Mucosa of stomach (tissue), 1 donor: Measurements from ENCODE around the gene CTAG2.
"Not testable (repeated sequence)": the region's sequence is repeated elsewhere in the genome, so short reads cannot be mapped to it uniquely, and the experiment has no call there.

Experiments used
- H3K27me3 ChIP-seq: one replicate; pipeline ENCODE4 v1.7.0; 2013; ENCODE audit warnings: mild to moderate bottlenecking, low read length; ENCODE audit not compliant: control insufficient read depth, insufficient read depth
- H3K36me3 ChIP-seq: one replicate; pipeline ENCODE4 v1.7.0; 2013; ENCODE audit warnings: low read length; ENCODE audit not compliant: control insufficient read depth, insufficient read depth
- H3K4me1 ChIP-seq: one replicate; pipeline ENCODE4 v1.7.0; 2013; ENCODE audit warnings: mild to moderate bottlenecking, low read length; ENCODE audit not compliant: control insufficient read depth, insufficient read depth
- H3K4me3 ChIP-seq: one replicate; pipeline ENCODE4 v1.7.0; 2013; ENCODE audit warnings: low read length
- H3K9ac ChIP-seq: one replicate; pipeline ENCODE4 v1.7.0; 2013; ENCODE audit warnings: mild to moderate bottlenecking, low read length, moderate library complexity
- H3K9me3 ChIP-seq: one replicate; pipeline ENCODE4 v1.7.0; 2013; ENCODE audit warnings: mild to moderate bottlenecking, low read length, moderate library complexity; ENCODE audit not compliant: control insufficient read depth
- donor health status: Pancreatic carcinoma.

The CTAG2 gene

GRCh38 chrX:154643708-154644107, 9.7 kb downstream of the CTAG2 start:
- H3K36me3 ChIP-seq, H3K27me3 ChIP-seq, H3K4me1 ChIP-seq, H3K9me3 ChIP-seq, H3K4me3 ChIP-seq, H3K9ac ChIP-seq: not testable (repeated sequence)

GRCh38 chrX:154641740-154642139, 11.6 kb downstream of the CTAG2 start:
- not testable (repeated sequence) for H3K36me3 ChIP-seq, H3K27me3 ChIP-seq, H3K4me1 ChIP-seq, H3K9me3 ChIP-seq, H3K4me3 ChIP-seq, H3K9ac ChIP-seq

GRCh38 chrX:154633661-154634060, 19.7 kb downstream of the CTAG2 start:
- not testable (repeated sequence) for H3K4me1 ChIP-seq, H3K4me3 ChIP-seq, H3K27me3 ChIP-seq, H3K36me3 ChIP-seq, H3K9ac ChIP-seq, H3K9me3 ChIP-seq

GRCh38 chrX:154630949-154631348, 22.4 kb downstream of the CTAG2 start:
- not testable (repeated sequence) for H3K9ac ChIP-seq, H3K27me3 ChIP-seq

GRCh38 chrX:154628960-154629359, 24.4 kb downstream of the CTAG2 start:
- H3K9ac ChIP-seq, H3K4me1 ChIP-seq, H3K36me3 ChIP-seq, H3K9me3 ChIP-seq, H3K27me3 ChIP-seq, H3K4me3 ChIP-seq: not testable (repeated sequence)

More at GRCh38 chrX:154630949-154631348, 22.4 kb downstream of the CTAG2 start:
- not testable (repeated sequence) for H3K36me3 ChIP-seq, H3K9me3 ChIP-seq, H3K4me3 ChIP-seq, H3K4me1 ChIP-seq

GRCh38 chrX:154620767-154621414, 32.5 kb downstream of the CTAG2 start:
- H3K36me3 ChIP-seq, H3K4me3 ChIP-seq, H3K9me3 ChIP-seq, H3K4me1 ChIP-seq, H3K27me3 ChIP-seq, H3K9ac ChIP-seq: not testable (repeated sequence)

GRCh38 chrX:154619182-154619581, 34.2 kb downstream of the CTAG2 start, which contains the start of gene CTAG1B:
Gene CTAG1B, minus strand, starts transcription at chrX:154619282. Its CDS starts 64 bp downstream, at chrX:154619218.
- H3K4me1 ChIP-seq, H3K9me3 ChIP-seq, H3K4me3 ChIP-seq, H3K36me3 ChIP-seq, H3K27me3 ChIP-seq, H3K9ac ChIP-seq: not testable (repeated sequence)

GRCh38 chrX:154613586-154613985, 39.8 kb downstream of the CTAG2 start:
- H3K9ac ChIP-seq, H3K36me3 ChIP-seq, H3K4me1 ChIP-seq, H3K9me3 ChIP-seq, H3K27me3 ChIP-seq, H3K4me3 ChIP-seq: not testable (repeated sequence)

GRCh38 chrX:154611146-154611545, 42.2 kb downstream of the CTAG2 start:
- H3K4me1 ChIP-seq, H3K27me3 ChIP-seq, H3K9me3 ChIP-seq, H3K36me3 ChIP-seq, H3K4me3 ChIP-seq, H3K9ac ChIP-seq: not testable (repeated sequence)

- H3K9ac ChIP-seq, H3K4me3 ChIP-seq, H3K27me3 ChIP-seq, H3K36me3 ChIP-seq, H3K4me1 ChIP-seq, H3K9me3 ChIP-seq: not testable (repeated sequence)
Observed at GRCh38 chrX:154608823-154609222, 44.6 kb downstream of the CTAG2 start.

- H3K27me3 ChIP-seq, H3K36me3 ChIP-seq, H3K4me1 ChIP-seq, H3K9ac ChIP-seq, H3K4me3 ChIP-seq, H3K9me3 ChIP-seq: not testable (repeated sequence)
Observed at GRCh38 chrX:154607976-154608375, 45.4 kb downstream of the CTAG2 start.

GRCh38 chrX:154607370-154607769, 46.0 kb downstream of the CTAG2 start:
- Histone ChIP-seq H3K4me1 (no peaks in the 10 kb centered on the region), H3K9ac (no peak overlapping the region), H3K4me3 (no peak overlapping the region), H3K27me3 (no peaks in the 10 kb centered on the region), H3K36me3 (no peaks in the 10 kb centered on the region), H3K9me3 (no peaks in the 10 kb centered on the region)

GRCh38 chrX:154605566-154605965, 47.8 kb downstream of the CTAG2 start:
- H3K4me3 ChIP-seq: no peak overlapping the region
- no peaks in the 10 kb centered on the region for H3K9me3 ChIP-seq
- no peaks in the 10 kb centered on the region for H3K4me1 ChIP-seq
- H3K9ac ChIP-seq: no peak overlapping the region
- no peaks in the 10 kb centered on the region for H3K27me3 ChIP-seq
- H3K36me3 ChIP-seq: no peaks in the 10 kb centered on the region
